NT2/D1 (cell line): ENCODE data around the gene PLEKHG5.

ENCODE experiments used
- SUZ12 ChIP-seq: IDR thresholded peaks from 2 replicates; pipeline ENCODE4 v1.6.1; 2011; ENCODE audit not compliant: insufficient read length, insufficient read depth; ENCODE audit errors: extremely low read depth
- YY1 ChIP-seq: IDR thresholded peaks from 2 replicates; pipeline ENCODE4 v1.6.1; 2011; ENCODE audit not compliant: insufficient read length, insufficient read depth

- TF ChIP-seq YY1 = no peak
- TF ChIP-seq SUZ12 = no peak
Observed at GRCh38 chr1:6456800-6457466, 34.5 kb downstream of the PLEKHG5 start.
